GM06990 (cell line): ENCODE data around the gene MMP19.
A peak's percentile ranks its signal among the peaks of the same experiment; 100 is the strongest.

ENCODE experiments used
- DNase-seq: peaks from one replicate; pipeline ENCODE4 v3.0.0-alpha.2; 2011; ENCODE audit not compliant: insufficient read length; ENCODE audit errors: extremely low read depth
- H3K27me3 ChIP-seq: replicated peaks from 2 replicates; pipeline ENCODE4 v1.6.0; 2011; ENCODE audit warnings: low read length; ENCODE audit not compliant: control insufficient read depth, insufficient read depth
- H3K36me3 ChIP-seq: 2 replicates; pipeline ENCODE4 v1.5.1; 2011; ENCODE audit warnings: low read length; ENCODE audit not compliant: control insufficient read depth, insufficient read depth
- H3K4me3 ChIP-seq: replicated peaks from 2 replicates; pipeline ENCODE4 v1.5.1; 2011; ENCODE audit warnings: low read depth, mild to moderate bottlenecking, control low read depth, low read length
- TF ChIP-seq, protein P1 (sequence below): IDR thresholded peaks from 2 replicates; pipeline ENCODE4 v1.5.1; 2011; ENCODE audit warnings: low read length, control low read depth, mild to moderate bottlenecking, inconsistent platforms; ENCODE audit not compliant: insufficient read depth, poor library complexity, severe bottlenecking

Gene MMP19

DNA sequence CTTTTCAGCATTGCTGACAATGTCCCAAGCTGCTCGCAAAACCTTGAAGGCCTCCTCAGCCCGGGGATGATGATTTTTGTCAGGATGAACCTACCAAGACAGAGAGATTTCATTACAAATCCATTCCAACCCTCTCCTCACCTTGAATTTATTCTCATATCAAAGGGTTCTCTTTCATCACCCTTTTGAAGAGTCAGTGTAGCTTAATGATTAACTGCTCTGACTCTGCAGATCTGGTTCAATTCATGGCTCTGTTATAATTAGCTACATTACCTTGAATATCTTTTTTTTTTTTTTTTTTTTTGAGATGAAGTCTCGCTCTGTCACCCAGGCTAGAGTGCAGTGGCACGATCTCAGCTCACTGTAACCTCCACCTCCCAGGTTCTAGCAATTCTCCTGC is 19.3 kb downstream of the MMP19 start:
- TF ChIP-seq, protein P1, sequence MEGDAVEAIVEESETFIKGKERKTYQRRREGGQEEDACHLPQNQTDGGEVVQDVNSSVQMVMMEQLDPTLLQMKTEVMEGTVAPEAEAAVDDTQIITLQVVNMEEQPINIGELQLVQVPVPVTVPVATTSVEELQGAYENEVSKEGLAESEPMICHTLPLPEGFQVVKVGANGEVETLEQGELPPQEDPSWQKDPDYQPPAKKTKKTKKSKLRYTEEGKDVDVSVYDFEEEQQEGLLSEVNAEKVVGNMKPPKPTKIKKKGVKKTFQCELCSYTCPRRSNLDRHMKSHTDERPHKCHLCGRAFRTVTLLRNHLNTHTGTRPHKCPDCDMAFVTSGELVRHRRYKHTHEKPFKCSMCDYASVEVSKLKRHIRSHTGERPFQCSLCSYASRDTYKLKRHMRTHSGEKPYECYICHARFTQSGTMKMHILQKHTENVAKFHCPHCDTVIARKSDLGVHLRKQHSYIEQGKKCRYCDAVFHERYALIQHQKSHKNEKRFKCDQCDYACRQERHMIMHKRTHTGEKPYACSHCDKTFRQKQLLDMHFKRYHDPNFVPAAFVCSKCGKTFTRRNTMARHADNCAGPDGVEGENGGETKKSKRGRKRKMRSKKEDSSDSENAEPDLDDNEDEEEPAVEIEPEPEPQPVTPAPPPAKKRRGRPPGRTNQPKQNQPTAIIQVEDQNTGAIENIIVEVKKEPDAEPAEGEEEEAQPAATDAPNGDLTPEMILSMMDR, result no peak
- peaks cover 19% of the 10 kb centered on the region for H3K36me3 ChIP-seq
- DNase-seq, result no peak

DNA sequence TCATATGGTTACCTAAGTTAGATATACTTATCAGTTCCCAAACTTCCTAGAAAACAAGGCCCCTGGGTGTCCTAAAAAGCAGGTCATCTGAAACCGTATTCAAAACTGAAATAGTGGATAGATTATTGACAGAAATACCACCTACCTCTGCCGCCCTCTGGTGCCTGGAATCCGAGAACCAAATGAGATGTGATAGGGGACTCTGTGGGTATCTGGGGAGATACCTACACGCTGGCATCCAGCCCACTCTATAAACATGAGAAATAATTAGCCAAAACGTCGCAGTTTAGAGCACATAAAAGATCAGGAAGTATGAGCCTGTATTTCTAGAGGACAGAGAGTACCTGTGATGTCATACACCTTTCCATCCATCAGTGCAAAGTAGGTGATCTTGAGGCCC is 20.5 kb downstream of the MMP19 start:
- no peak overlapping the region for H3K4me3 ChIP-seq
- H3K27me3 ChIP-seq, result no peaks in the 10 kb centered on the region
- no peak for DNase-seq
- H3K36me3 ChIP-seq, result peaks cover 16% of the 10 kb centered on the region
- TF ChIP-seq, protein P1, result no peak

More for the DNA sequence above, 19.3 kb downstream of the MMP19 start:
- Histone ChIP-seq H3K27me3 (no peaks in the 10 kb centered on the region), H3K4me3 (no peak overlapping the region)

- peaks cover 16% of the 10 kb centered on the region for H3K36me3 ChIP-seq
- H3K4me3 ChIP-seq, result no peak overlapping the region
- H3K27me3 ChIP-seq, result no peaks in the 10 kb centered on the region
- no peak for DNase-seq
- TF ChIP-seq, protein P1, result peak; percentile 15
Observed at GRCh38 chr12:55820679-55821078, 22.1 kb downstream of the MMP19 start.

- H3K4me3 ChIP-seq, result peak overlapping the region; percentile 80
- TF ChIP-seq, protein P1, result no peak
- no peak for DNase-seq
- no peaks in the 10 kb centered on the region for H3K27me3 ChIP-seq
- H3K36me3 ChIP-seq, result peaks cover 16% of the 10 kb centered on the region
Observed at GRCh38 chr12:55818886-55819285, 23.9 kb downstream of the MMP19 start.

- DNase-seq, result no peak
- TF ChIP-seq, protein P1, result no peak
- no peaks in the 10 kb centered on the region for H3K27me3 ChIP-seq
- peak overlapping the region; percentile 80 for H3K4me3 ChIP-seq
- H3K36me3 ChIP-seq, result peaks cover 16% of the 10 kb centered on the region
Observed at GRCh38 chr12:55818140-55818728, 24.5 kb downstream of the MMP19 start.
